ENCODE results near the gene WNT1. TPM values are rescaled to one million over a fixed set of nuclear protein-coding genes. Genes with fewer than 3 reads are reported as not detected.

Gene WNT1
- total and polyA plus RNA-seq, 9 of the 15 experiments (the other 6 are each of a cell fraction or from before 2014, with no cell fraction given), result not detected

DNA sequence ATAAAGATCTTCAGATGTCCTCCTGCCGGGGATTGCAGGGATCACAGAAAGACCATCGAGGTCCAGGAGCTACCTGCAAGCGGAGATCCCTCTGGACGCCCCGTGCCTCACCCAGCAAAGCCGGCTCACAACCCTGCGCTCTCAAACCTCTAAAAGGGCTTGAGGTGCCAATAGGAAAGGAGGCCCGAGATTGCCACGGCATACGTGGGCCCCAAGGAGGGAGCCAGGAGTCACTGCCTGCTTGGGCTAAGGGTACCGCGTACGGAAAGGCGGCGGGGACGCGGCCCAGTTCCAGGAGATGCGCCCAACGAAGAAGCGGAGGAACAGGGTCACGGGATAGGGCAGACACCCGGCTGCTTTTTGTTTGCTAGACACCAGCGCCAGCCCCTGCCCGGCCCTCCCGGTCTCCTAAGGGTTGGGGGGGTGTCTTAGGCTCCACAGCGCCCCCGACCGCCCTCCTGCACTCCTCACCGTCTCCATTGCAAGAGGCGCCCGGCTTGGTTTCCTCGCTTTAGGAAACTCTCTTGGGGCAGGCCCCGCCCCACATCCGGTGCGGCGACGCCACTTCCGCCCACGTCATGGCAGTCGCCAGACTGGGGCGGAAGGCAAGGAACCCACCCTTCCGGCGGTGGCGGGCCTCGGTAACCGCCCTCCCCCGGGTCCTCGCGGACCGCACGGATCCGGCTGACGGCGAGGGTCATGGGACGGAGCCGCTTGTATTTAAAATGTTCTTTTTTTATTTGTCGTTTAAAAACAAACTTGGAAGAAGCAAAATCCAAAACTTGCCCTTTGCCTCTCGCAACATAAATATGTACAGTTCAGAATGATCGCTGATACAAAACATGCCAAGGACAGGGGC lies 40.4 kb downstream of the WNT1 start, which contains the start of gene PRKAG1 (continued):
- TF ChIP-seq ARNT (IDR thresholded peaks at IDR 0.05) (no peak), CSDE1 (IDR thresholded peaks at IDR 0.05) (no peak), ZNF121 (CRISPR knock-in tag; conservative IDR thresholded peaks at IDR 0.05) (no peak), PHF20 (IDR thresholded peaks at IDR 0.05; ENCODE audit: partially characterized antibody) (peak; percentile 41), NFE2 (IDR thresholded peaks at IDR 0.05; ENCODE audit: low read depth) (peak; percentile 60; the same call in 1 of the 2 replicates), CEBPB (tag; IDR thresholded peaks at IDR 0.05) (no peak), HDAC8 (tag; IDR thresholded peaks at IDR 0.05) (no peak), ZNF436 (CRISPR knock-in tag; IDR thresholded peaks at IDR 0.05) (no peak), NONO (IDR thresholded peaks at IDR 0.05; ENCODE audit: low read depth in 2 of 2, low read length in 1 of 2) (peak in 1 of 2 experiments; percentile 60; a peak in 1 of 4 replicates), MAFK (IDR thresholded peaks at IDR 0.05; ENCODE audit: low read length) (no peak), DACH1 (IDR thresholded peaks at IDR 0.05; ENCODE audit: partially characterized antibody) (no peak), TRIM28 (IDR thresholded peaks at IDR 0.05) (no peak), SNIP1 (IDR thresholded peaks at IDR 0.05; ENCODE audit: low read depth) (no peak), FOXK1 (CRISPR knock-in tag; IDR thresholded peaks at IDR 0.05; ENCODE audit: borderline replicate concordance) (peak; percentile 56; the same call in 1 of the 2 replicates), NR2C2 (CRISPR knock-in tag; IDR thresholded peaks at IDR 0.05) (peak; percentile 72; the same call in 1 of the 2 replicates), NR2C2 (tag; IDR thresholded peaks at IDR 0.05) (peak; percentile 31; the same call in 1 of the 2 replicates)
- TF ChIP-seq, protein P1, sequence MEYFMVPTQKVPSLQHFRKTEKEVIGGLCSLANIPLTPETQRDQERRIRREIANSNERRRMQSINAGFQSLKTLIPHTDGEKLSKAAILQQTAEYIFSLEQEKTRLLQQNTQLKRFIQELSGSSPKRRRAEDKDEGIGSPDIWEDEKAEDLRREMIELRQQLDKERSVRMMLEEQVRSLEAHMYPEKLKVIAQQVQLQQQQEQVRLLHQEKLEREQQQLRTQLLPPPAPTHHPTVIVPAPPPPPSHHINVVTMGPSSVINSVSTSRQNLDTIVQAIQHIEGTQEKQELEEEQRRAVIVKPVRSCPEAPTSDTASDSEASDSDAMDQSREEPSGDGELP (CRISPR knock-in tag; IDR thresholded peaks at IDR 0.05; ENCODE audit: borderline replicate concordance), result peak; percentile 85
- TF ChIP-seq, protein P2, sequence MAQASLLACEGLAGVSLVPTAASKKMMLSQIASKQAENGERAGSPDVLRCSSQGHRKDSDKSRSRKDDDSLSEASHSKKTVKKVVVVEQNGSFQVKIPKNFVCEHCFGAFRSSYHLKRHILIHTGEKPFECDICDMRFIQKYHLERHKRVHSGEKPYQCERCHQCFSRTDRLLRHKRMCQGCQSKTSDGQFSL (CRISPR knock-in tag; IDR thresholded peaks at IDR 0.05), result peak; percentile 100
- TF ChIP-seq, protein P2 (tag; IDR thresholded peaks at IDR 0.05), result peak in 1 of 2 experiments; percentile 98; a peak in 2 of 4 replicates
- TF ChIP-seq, protein P3, sequence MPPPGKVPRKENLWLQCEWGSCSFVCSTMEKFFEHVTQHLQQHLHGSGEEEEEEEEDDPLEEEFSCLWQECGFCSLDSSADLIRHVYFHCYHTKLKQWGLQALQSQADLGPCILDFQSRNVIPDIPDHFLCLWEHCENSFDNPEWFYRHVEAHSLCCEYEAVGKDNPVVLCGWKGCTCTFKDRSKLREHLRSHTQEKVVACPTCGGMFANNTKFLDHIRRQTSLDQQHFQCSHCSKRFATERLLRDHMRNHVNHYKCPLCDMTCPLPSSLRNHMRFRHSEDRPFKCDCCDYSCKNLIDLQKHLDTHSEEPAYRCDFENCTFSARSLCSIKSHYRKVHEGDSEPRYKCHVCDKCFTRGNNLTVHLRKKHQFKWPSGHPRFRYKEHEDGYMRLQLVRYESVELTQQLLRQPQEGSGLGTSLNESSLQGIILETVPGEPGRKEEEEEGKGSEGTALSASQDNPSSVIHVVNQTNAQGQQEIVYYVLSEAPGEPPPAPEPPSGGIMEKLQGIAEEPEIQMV (tag; conservative IDR thresholded peaks at IDR 0.05; ENCODE audit: low read depth), result peak; percentile 91
- TF ChIP-seq, protein P4, sequence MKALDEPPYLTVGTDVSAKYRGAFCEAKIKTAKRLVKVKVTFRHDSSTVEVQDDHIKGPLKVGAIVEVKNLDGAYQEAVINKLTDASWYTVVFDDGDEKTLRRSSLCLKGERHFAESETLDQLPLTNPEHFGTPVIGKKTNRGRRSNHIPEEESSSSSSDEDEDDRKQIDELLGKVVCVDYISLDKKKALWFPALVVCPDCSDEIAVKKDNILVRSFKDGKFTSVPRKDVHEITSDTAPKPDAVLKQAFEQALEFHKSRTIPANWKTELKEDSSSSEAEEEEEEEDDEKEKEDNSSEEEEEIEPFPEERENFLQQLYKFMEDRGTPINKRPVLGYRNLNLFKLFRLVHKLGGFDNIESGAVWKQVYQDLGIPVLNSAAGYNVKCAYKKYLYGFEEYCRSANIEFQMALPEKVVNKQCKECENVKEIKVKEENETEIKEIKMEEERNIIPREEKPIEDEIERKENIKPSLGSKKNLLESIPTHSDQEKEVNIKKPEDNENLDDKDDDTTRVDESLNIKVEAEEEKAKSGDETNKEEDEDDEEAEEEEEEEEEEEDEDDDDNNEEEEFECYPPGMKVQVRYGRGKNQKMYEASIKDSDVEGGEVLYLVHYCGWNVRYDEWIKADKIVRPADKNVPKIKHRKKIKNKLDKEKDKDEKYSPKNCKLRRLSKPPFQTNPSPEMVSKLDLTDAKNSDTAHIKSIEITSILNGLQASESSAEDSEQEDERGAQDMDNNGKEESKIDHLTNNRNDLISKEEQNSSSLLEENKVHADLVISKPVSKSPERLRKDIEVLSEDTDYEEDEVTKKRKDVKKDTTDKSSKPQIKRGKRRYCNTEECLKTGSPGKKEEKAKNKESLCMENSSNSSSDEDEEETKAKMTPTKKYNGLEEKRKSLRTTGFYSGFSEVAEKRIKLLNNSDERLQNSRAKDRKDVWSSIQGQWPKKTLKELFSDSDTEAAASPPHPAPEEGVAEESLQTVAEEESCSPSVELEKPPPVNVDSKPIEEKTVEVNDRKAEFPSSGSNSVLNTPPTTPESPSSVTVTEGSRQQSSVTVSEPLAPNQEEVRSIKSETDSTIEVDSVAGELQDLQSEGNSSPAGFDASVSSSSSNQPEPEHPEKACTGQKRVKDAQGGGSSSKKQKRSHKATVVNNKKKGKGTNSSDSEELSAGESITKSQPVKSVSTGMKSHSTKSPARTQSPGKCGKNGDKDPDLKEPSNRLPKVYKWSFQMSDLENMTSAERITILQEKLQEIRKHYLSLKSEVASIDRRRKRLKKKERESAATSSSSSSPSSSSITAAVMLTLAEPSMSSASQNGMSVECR (CRISPR knock-in tag; IDR thresholded peaks at IDR 0.05), result peak; percentile 71

All from K562 (cell line).